Ramos (cell line): ENCODE results near the gene PRKCE.

Experiments used
- in situ Hi-C: fragments of 300-500 bp; cut with MboI; formaldehyde crosslinking; loops from one replicate; pipeline ENCODE4 v1.14.3; 2022; ENCODE audit warnings: low sequenced_read_pairs; ENCODE audit not compliant: unreplicated experiment

Gene PRKCE

DNA sequence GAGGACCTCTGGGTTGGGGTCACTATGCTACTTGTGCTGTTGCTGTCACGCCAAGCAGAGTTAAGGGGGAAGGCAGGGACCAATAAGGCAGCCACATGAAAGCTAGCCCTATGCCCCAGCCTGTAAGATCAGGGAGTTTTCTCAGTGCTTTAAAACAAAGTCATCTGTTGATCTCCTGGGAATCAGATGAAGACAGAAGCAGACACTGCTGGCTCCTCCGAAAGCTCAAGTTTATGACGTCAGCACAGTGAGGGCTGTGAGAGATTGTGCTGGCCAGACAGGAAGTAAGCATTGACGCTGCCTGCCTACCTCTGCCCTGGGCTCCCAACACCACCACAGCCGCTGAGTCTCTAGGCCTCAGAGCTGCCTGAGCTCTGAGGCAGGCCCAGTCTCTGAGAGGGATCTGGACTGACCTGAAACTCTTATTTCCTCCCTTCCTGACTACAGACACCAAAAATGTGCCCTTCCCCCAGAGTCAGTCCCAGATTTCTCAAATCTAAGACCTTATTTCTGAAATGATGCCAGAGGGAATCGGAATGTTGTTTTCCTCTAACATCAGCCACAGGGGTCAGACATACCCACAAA, 527.7 kb downstream of the PRKCE start:
- in situ Hi-C loops: no loop called here

DNA sequence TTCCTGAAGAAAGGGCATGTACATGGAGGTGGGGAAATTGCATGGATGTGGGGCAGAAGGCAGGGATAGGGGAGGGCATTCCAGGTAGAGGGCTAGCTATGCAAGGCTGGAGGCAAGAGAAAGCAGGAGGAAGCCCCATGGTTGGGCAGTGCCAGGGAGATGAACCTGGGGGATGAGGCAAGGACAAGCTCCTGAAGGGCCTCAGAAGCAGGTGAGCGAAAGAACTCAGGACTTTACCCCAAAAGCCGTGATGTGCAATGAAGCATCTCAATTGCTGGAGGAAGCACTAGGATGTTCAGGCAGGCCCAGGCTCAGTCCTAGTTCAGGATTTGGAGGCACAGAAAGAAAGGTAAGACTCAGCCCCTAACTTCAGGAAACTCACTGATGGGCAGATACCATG, 528.7 kb downstream of the PRKCE start:
- in situ Hi-C loops: no loop called here

DNA sequence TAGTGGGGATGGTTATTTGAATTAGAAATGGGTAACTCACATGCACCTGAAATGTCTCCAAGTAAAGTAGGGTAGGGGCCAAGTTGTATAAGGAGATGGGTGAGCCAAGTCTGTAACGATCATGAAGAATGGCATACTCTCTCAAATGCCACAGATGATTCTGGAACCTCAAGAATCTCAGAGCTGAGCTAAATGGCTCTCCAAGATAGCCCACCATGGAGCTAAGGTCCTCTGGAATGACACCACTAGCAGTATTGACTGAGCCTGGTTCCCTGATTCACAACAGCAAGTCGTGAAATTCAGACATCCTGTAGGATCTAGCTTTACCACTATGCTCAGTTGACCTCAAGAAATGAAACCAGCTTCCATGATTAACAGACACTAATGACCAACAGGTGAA, 529.8 kb downstream of the PRKCE start:
- in situ Hi-C loops: no loop called here

DNA sequence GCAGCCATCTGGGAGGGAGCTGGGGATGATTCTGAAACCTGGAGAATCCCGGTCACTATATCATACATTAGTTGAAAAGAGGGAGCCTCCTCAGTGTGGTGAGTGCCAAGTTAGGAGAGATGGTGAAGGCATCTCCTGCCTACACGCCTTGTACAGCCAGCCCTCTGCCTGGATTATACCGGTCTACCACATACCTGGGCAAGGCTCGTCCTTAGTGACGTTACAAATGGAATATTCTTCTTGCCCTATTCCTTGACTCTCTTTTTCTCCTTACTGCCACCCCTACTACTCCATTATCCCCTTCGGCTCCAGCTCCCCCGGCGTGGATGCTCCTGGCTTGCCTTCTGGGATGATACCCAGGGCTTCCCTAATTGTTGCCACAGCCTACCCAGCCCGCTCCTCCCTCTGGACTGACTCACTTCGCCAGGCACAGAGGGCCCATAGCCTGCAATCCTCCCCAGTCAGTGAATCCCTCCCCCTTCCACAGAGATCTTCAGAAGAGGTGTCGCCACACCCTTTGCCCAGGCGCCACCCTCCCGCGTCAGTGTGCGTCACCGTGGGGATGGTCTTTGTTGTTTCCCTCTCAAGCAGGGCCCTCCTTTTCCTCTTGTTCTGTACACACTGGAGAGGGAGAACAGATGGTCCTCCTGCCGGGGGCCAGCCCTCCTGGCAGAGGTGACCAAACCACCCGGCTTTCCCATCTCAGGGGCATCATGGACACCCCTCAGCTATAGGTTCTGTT, 530.5 kb downstream of the PRKCE start:
- in situ Hi-C loops: no loop called here

DNA sequence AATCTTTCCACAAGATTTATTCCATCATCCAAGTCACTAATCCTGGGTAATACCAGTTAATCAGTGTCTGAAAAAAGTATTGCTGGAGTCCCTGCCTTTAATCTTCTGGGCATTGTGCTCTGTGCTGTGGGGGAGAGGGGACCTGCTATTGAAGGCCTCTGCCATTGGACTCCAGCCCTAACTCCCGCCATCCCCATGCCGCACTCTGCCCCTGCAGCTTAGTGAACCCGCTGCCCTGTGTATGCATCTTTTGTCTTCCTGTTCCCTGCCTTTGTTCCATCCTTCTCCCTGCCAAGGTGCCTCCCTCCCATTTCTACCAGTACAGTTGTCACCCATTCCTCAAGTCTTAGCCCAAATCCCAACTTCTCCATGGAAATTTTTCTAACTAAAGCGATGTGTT, 532.0 kb downstream of the PRKCE start:
- in situ Hi-C loops: no loop called here

DNA sequence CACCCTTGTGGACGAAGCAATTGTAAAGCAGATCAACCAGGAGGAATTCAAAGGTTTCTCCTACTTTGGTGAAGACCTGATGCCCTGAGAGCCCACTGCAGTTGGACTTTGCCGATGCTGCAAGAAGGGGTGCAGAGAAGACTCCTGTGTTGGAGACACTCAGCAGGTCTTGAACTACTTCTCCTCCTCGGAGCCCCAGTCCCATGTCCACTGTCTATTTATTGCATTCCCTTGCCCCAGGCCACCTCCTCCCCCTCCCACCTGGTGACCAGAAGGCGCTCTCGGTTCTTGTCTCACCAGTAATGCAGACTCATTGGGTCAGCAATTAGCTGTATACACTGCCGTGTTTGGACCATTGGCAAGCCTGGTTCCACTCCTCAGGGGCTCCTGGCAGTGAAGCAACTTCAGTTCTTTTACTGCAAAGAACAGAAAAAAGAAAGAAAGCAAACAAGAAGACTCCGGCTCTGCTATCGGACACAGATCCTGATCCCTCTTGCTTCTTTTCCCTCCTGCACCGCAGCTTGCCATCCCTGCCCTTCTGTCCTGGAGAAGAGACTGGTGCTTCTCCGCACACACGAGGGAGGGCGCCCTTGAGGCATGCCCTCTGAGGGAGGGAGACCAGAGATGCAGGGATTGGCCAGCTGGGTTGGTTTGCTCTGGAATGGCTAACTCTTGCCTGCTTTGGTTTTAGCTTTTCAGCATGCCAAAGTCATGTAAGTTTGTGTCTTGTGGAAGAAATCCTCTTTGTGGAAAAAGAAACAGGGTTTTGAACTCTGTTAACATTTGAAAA, 533.5 kb downstream of the PRKCE start:
- in situ Hi-C loops: no loop called here

DNA sequence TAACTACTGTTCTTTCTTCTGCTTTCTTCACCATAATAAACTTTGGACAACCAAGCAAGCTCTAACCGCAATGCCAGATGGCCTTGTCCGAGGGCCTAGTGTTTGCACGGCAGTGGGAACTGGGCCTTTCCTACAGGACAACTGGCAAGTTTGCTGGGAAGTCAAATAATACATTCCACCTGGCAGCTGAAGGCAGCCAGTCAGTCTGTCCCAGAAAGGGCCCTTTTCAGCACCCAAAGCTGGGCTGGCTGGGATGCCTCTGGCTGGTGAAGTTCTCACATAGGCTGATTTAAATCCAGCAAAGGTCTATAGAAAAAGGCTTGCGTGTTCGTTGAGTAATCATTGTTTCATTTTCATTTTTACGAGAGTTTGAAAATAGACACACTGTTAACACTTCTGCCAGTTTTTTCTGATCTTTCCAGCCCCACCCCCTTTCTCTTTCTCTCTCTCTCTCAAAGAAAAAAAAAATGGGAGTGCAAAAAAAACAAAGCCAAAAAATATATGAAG, 535.7 kb downstream of the PRKCE start:
- in situ Hi-C loops: no loop called here

DNA sequence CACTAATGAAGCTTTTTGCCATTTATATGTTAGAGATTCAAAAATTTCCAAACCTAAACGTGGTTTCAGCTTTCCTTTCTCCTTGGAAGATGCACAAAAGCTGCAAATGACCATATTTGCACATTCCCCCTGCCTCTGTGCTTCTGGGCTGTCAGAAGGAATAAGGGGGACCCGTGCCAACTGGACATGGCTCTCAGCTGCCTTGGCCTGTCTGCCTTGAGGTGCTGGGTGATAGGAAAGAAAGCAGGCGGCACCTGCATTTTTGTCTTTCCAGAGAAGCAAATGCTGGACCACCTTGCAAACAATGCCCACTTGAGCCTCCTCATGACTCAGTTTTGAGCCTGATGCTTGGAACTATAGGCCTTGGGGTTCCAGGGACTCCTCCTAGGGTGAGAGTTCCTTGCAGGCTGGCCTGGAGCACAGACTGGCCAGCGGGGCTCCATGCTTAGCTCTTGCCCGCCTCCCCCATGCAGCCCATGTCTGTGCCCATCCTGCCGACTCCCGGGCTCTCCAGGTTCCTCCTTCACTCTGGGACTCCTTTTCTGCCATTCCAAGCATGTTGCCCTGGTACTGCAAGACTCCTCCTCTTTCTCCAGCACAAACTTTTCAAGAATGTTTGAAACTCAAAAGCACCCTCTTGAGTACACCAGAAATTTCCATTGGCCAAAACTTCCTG, 536.7 kb downstream of the PRKCE start:
- in situ Hi-C loops: no loop called here

DNA sequence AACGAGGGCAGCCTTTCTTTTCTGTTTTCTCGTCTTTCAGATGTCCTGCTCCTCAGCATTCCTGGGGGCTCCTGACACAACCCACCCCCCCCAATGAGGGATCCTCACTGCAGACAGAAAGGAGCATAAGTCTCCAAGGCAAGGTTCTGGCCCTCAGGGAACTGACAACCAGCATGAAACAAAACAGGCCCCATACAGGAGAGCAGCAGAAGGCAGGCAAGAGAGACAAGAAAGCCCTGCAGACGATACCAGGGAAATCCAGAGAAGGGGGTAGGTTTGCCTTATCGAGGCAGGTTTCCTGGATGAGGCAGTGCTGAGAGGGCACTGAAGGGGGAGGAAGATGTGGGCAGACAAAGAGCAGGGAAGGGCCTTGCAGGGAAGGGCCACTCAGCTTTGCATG, 541.9 kb downstream of the PRKCE start:
- in situ Hi-C loops: no loop called here

DNA sequence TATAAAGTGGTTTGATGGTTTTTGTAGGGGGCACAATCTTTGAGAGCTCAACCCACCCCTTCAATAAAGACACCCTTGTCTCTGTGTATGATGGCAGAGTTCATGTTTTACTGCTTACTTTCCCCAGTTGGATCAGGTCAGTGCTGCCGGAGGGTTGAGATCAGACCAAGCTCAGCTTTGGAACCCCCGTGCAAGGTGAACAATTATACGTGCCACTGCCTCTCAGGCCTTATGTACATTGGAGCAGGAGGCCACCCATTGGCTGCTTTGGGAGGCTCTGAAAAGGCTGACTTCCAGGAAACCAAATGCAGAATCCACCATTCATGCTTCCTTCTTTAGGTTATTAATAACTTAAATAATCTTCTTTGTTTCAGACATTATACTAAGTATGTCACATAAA, 542.4 kb downstream of the PRKCE start:
- in situ Hi-C loops: no loop called here

DNA sequence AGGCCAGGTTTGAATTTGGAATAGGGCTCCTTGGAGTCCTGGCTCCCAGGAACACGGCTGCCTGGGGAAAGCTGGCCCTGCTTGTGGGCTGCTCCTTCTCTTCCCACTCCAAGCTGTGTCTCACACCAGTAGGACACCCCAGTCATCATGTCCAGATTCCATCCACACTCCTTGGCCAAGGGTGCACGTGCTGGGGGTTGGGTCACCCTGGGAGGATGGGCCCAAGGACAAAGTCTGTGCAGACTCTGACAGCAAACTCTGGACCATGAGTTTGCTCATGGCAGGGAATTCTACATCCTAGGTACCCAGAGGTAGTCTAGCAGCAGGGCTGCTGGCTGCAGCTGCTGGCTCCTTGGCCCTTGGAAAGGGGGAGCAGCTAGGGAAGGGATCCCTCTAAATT, 543.4 kb downstream of the PRKCE start:
- in situ Hi-C loops: no loop called here

DNA sequence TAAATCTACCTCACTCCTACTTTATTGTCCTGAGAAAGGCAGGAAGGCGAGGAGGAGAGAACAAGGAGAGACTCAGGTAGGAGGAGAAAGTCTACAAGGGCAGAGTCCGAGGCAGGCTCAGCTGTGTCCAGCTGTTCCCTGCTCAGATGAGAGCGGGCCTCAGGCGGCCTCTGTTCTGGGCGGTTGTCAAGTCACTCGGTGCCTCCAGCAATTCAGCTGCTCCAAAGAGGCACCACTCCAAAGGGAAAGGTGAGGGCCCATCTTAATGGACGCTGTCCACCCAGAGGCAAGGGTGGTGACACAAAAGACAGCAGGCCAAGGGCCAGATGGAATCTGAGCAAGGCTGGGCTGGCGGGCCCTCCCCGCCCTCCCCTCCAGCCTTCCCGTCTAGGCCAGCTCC, 544.3 kb downstream of the PRKCE start:
- in situ Hi-C loops: no loop called here

DNA sequence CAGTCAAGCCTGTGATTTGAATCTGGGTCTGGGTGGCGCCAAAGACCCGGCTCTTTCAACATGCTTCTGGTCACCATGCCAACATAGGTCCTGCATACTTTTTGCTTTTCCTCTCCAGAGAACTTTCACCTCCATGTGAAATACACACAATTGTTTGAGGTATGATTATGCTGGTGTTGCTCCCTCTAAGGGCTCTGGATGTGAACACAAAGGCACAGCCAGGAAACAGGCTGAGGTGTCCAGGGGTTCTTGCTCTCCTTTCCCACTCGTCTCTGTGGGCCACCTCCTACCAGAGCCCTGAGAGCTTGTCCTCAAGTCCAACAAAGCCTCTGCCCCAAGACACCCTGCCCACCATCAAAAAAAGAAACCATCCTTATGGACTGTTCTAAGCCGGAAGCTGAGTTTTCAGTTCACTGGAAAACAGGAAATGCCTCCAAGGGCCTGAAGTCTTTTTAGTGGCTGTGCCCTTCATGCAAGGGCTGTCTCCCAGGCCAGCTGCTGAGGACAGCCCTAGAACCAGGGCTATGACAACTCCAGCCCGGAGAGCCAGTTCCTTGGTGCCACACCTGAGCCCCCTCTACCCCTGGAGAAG, 545.5 kb downstream of the PRKCE start:
- in situ Hi-C loops: no loop called here

DNA sequence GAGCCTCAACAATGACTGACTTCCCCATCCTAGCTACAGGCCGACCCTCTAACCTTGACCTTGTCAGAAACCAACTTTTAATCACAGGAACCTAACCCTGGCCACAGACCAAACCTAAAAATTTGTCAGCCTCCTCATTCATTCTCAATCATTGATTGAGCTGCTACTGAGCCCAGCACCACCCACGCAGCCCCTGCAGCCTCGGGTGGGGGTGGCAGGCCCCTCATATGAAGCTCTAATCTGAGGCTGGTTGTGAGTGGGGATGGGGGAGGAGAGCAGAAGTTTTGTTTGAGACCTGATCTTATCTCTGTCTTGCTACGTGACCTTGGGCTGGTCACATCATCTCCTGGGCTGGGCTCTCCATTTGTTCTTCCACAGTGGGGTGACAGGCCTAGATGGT, 546.2 kb downstream of the PRKCE start:
- in situ Hi-C loops: no loop called here

DNA sequence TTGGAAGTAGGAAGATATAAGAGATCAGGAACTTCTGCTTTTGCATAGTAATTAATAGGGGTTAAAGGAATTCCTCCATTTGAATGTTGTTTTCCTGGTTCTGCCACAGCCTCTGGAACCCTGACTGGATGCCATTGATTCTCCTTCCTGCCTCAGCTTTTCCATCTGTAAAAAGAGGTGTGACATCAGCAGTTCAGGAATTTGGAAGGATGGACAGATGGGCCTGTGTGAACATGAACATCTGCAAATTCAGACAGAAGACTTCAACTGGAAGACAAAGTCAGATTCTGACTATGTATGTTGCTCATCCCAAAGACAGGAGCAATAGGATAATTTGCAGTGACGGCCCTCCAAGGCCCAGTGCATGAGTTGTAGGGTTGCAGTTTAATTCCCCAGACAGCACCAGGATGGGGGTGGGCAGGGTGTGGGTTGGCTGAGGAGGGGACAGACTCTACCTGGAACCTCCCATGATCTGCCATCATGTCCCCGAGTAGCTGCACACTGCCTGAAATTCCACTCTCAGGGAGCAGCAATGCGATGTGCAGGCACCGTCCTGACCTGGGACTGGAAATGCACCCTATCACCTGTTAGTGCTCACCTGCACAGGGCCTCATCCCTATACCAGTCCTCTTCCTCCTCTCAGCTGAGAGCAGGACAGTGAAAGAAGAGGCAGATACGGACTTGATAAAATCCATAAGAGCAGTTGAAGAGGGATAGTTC, 546.8 kb downstream of the PRKCE start:
- in situ Hi-C loops: no loop called here

DNA sequence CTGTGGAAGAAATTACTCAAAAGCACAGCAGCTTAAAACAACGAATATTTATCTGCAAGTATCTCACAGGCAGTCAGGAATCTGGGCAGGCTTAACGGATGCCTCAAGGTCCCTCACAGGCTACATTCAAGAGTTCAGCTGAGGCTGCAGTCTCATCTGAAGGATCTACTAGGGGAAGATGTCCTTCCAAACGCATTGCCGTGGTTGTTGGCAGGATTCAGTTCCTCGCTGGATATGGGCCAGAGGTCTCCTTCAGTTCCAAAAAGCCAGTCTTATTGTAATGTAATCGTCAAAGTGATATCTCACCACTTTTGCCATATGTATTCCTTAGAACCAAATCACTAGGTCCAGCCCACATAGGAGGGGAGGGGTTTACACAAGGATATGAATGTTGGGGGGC, 547.5 kb downstream of the PRKCE start:
- in situ Hi-C loops: no loop called here

DNA sequence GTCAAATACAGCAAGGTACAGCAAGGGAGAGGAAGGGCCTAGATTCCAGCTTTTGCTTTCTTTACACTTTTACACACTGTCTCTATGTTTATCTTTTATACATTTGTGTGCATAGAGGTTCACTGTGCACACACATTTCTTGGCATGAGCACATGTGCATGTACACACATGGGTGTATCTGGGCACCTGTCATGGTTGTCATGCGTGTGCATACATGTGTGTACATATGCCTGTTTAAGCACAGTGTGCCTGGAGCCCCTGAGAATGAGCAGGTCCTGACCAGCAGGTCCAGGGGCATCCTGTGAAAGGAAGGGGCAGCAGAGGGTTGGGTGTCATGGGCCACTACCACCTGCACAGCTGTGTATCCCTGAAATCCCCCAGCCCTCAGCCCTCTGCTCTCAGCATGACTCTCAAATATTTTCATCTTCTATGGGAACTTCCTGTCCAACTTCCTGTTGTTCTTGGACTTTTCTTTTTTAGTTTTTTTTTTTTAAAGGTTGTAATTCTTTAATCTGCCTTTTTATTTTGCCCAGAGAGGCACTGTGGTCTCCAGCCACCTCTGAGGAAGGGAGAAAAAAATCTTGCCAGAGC, 548.7 kb downstream of the PRKCE start:
- in situ Hi-C loops: no loop called here

DNA sequence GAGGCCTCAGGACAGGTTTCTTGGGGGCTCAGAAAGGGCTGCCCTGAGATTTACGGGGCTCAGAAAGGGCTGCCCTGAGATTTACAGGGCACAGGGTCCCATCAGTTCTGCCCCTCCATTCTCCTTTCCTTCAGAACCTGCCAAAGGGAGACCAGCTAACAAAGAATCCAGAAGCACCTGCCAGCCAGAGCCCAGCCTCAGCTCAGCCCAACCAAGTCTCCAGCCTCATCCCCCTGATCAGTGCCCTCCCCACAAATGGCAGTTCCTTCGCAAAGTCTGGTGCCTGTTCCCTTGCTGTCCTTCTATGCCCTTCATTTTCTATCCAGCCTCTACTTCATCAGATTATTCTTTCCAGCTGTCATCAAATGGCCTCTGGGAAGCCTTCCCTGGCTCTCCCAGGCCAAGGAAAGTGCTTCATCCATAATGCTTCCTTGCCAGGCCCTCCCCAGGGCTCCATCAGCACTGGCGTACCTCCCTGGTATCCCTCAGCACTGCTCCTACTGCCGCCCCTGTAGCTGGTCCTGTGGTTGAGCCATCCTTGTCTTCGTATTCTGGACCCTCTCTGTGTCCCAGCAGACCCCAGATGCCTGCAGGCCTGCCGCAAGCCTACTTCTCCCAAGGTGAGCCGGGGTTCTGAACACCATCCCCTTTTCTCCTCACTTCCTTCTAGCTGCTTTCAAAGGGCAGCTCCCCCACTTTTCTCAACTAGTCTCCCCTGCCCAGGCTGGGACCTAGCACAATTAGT, 549.6 kb downstream of the PRKCE start:
- in situ Hi-C loops: no loop called here

DNA sequence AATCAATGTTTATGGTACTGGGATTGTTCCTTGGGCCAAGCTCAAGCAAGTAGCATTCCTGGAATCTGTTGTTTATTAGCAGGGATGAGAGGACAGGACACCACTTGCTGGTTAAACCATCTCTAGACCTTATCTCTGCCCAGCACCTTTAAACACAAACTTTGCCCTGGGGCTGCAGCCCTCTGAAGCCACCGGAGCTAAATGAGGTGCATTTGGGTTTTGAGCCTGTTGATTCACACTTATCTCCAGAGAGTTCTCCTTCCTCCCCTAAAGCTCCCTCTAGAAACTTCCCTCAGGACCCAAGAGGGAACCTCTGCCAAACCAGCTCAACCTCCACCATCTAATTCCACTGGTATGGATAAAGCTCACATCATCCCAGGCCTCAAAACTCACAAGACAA, 551.0 kb downstream of the PRKCE start:
- in situ Hi-C loops: no loop called here
